ENCODE results near the gene RRM2.

- TF ChIP-seq EZH2 (IDR thresholded peaks at IDR 0.05; ENCODE audit: insufficient read depth, poor library complexity, severe bottlenecking): no peak
- no peak for TF ChIP-seq EZH2phosphoT487 (IDR thresholded peaks at IDR 0.05; ENCODE audit: insufficient read depth, low read depth)
Observed at GRCh38 chr2:10083692-10084211, 38.8 kb upstream of the RRM2 start.

Measured in GM23248 (cell line).